Tibial nerve (tissue), 4 donors: Measurements from ENCODE around the gene FLII. TPM values are rescaled to one million over a fixed set of nuclear protein-coding genes. Genes with fewer than 3 reads are reported as not detected.

Experiments
- DNase-seq, 2 donors: peaks; one replicate each; pipeline ENCODE4 v3.0.0-alpha.2; 2019; ENCODE audit warnings: low spot score in 2 of 2
- H3K27ac ChIP-seq, 4 donors: fragments of 200-600 bp; sonication (generic) in 3 of 4; one replicate each; pipeline ENCODE4 v1.5.1; 2017 to 2019; ENCODE audit warnings: mild to moderate bottlenecking in 1 of 4
- H3K27me3 ChIP-seq, 2 donors: fragments of 200-600 bp; sonication (generic) in 1 of 2; one replicate each; pipeline versions ENCODE4 v1.5.1 to v1.6.0; 2017 to 2019
- H3K36me3 ChIP-seq, 3 donors: fragments of 200-600 bp; sonication (generic); one replicate each; pipeline ENCODE4 v1.5.1; 2018 to 2019
- H3K4me1 ChIP-seq, 4 donors: fragments of 200-600 bp; sonication (generic) in 3 of 4; one replicate each; pipeline ENCODE4 v1.5.1; 2017 to 2019
- H3K4me3 ChIP-seq, 4 donors: fragments of 200-600 bp; sonication (generic) in 3 of 4; one replicate each; pipeline ENCODE4 v1.5.1; 2017 to 2019; ENCODE audit warnings: mild to moderate bottlenecking in 1 of 4, moderate library complexity in 1 of 4
- H3K9me3 ChIP-seq, 4 donors: fragments of 200-600 bp; sonication (generic) in 3 of 4; one replicate each; pipeline ENCODE4 v1.5.1; 2017 to 2019
- CTCF ChIP-seq, 5 experiments: fragments of 200-600 bp in 3 of 5; fragments of 450-650 bp in 2 of 5; sonication (generic) in 3 of 5; IDR thresholded peaks; one replicate each; pipeline ENCODE4 v1.5.1; 2016 to 2019; ENCODE audit warnings: antibody characterized with exemption in 5 of 5, mild to moderate bottlenecking in 3 of 5, moderate library complexity in 2 of 5
- EP300 ChIP-seq, 2 donors: sonication (generic); formaldehyde crosslinking; IDR thresholded peaks; one replicate each; pipeline ENCODE4 v1.6.1; 2017; ENCODE audit warnings: antibody characterized with exemption in 2 of 2, mild to moderate bottlenecking in 1 of 2
- POLR2A ChIP-seq, 2 donors: fragments of 450-650 bp; IDR thresholded peaks; one replicate each; pipeline ENCODE4 v1.6.1; 2017; ENCODE audit warnings: antibody characterized with exemption in 2 of 2, mild to moderate bottlenecking in 2 of 2, moderate library complexity in 2 of 2
- WGBS, 2 donors: methylation state at CpG; one replicate each; pipeline ENCODE4 v1.1.5; 2018; 5-methylcytosine and 5-hydroxymethylcytosine counted together
- total RNA-seq, 4 donors: library from RNA; depleted of rRNA; stranded (reverse); fragments of >200 nt; gene quantifications; one replicate each; pipeline ENCODE4 v1.1.0, GENCODE V29; 2016

FLII gene
- total RNA-seq, 4 donors from 2014 or later: 284 to 466 (median 335) TPM

DNA sequence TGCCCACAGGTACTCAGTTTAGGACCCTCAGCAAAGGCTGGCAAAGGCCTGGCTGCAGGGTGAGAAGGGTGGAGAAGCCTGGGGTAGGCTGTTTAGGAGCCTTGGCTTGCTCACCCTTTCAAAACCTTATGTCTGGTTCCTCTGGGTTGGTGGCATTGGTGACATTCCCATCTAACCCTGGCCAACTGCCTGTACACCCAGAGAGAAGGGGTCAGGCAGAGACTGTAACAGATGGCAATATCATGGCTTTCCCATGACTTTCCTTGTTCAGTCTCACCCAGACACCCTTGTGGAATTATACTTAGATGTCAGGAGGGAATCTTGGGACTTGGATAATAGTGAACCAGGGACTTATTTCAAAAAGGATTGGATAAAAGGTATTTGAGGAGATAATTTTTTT, 51.6 kb downstream of the FLII start:
- DNase-seq: no peak
- H3K36me3 ChIP-seq: peaks cover 0 to 94% (median 29%) of the 10 kb centered on the region in 3 donors
- H3K9me3 ChIP-seq: no peaks in the 10 kb centered on the region
- H3K27ac ChIP-seq: no peak overlapping the region
- TF ChIP-seq EP300 (IDR thresholded peaks at IDR 0.05) (no peak), CTCF (IDR thresholded peaks at IDR 0.05) (no peak), POLR2A (IDR thresholded peaks at IDR 0.05) (no peak)
- no peaks in the 10 kb centered on the region for H3K27me3 ChIP-seq
- H3K4me1 ChIP-seq: peaks cover 0 to 28% (median 0%) of the 10 kb centered on the region in 4 donors
- H3K4me3 ChIP-seq: no peak overlapping the region

GRCh38 chr17:18205861-18206260, 52.7 kb downstream of the FLII start:
- Histone ChIP-seq H3K27ac (no peak overlapping the region), H3K4me3 (no peak overlapping the region), H3K36me3 (peaks cover 0 to 87% (median 29%) of the 10 kb centered on the region in 3 donors), H3K27me3 (no peaks in the 10 kb centered on the region), H3K9me3 (no peaks in the 10 kb centered on the region), H3K4me1 (peaks cover 0 to 34% (median 0%) of the 10 kb centered on the region in 4 donors)
- 79 to 93% methylated on average over 2 of the region's 2 CpGs for WGBS, 2 donors
- TF ChIP-seq EP300 (IDR thresholded peaks at IDR 0.05): no peak
- no peak for TF ChIP-seq CTCF (IDR thresholded peaks at IDR 0.05)
- TF ChIP-seq POLR2A (IDR thresholded peaks at IDR 0.05): no peak
- no peak for DNase-seq

- Histone ChIP-seq H3K36me3 (peaks cover 0 to 75% (median 11%) of the 10 kb centered on the region in 3 donors), H3K4me1 (peaks cover 0 to 59% (median 2%) of the 10 kb centered on the region in 4 donors), H3K9me3 (no peaks in the 10 kb centered on the region), H3K27me3 (no peaks in the 10 kb centered on the region), H3K4me3 (no peak overlapping the region), H3K27ac (no peak overlapping the region)
- 73 to 76% methylated on average over 7 of the region's 7 CpGs for WGBS, 2 donors
- TF ChIP-seq POLR2A (IDR thresholded peaks at IDR 0.05) (no peak), EP300 (IDR thresholded peaks at IDR 0.05) (no peak), CTCF (IDR thresholded peaks at IDR 0.05) (no peak)
- no peak for DNase-seq
Observed at GRCh38 chr17:18203308-18203707, 55.2 kb downstream of the FLII start.

GRCh38 chr17:18201108-18201507, 57.4 kb downstream of the FLII start:
- H3K9me3 ChIP-seq: no peaks in the 10 kb centered on the region
- H3K27ac ChIP-seq: no peak overlapping the region
- TF ChIP-seq CTCF (IDR thresholded peaks at IDR 0.05) (no peak), POLR2A (IDR thresholded peaks at IDR 0.05) (no peak), EP300 (IDR thresholded peaks at IDR 0.05) (no peak)
- no peak for DNase-seq
- WGBS, 2 donors: 77 to 79% methylated on average over 4 of the region's 4 CpGs
- H3K4me1 ChIP-seq: peaks cover 0 to 80% (median 5%) of the 10 kb centered on the region in 4 donors
- no peak overlapping the region for H3K4me3 ChIP-seq
- peaks cover 0 to 75% (median 16%) of the 10 kb centered on the region in 3 donors for H3K36me3 ChIP-seq
- H3K27me3 ChIP-seq: no peaks in the 10 kb centered on the region

DNA sequence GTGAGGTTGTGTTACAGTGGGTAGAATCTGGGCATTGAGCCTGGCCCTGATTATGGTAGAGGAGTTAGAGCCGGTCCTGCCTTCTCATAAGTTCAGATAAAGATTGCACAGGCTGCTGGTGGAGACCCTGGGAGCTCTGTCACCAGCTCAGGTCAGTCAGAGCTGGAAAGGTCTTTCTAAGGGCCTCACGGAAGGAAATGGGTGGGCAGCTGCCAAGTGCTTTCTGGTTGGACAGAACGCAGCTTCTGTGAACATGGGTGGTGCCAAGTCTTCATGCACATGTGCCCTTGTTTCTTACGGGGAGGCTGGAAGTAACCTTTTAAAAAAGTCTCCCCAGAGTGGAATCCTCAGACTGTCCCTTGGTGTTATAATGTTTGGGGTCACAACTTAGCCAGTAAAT, 60.0 kb downstream of the FLII start:
- Histone ChIP-seq H3K36me3 (peaks cover 0 to 70% (median 31%) of the 10 kb centered on the region in 3 donors), H3K9me3 (no peaks in the 10 kb centered on the region), H3K27ac (no peak overlapping the region), H3K27me3 (no peaks in the 10 kb centered on the region), H3K4me3 (no peak overlapping the region), H3K4me1 (peaks cover 0 to 82% (median 5%) of the 10 kb centered on the region in 4 donors)
- TF ChIP-seq CTCF (IDR thresholded peaks at IDR 0.05) (no peak), POLR2A (IDR thresholded peaks at IDR 0.05) (no peak), EP300 (IDR thresholded peaks at IDR 0.05) (no peak)
- no peak for DNase-seq
- 23 to 32% methylated on average over 4 of the region's 4 CpGs for WGBS, 2 donors
